Measurements from ENCODE around the gene KCNG2.

The KCNG2 gene

DNA sequence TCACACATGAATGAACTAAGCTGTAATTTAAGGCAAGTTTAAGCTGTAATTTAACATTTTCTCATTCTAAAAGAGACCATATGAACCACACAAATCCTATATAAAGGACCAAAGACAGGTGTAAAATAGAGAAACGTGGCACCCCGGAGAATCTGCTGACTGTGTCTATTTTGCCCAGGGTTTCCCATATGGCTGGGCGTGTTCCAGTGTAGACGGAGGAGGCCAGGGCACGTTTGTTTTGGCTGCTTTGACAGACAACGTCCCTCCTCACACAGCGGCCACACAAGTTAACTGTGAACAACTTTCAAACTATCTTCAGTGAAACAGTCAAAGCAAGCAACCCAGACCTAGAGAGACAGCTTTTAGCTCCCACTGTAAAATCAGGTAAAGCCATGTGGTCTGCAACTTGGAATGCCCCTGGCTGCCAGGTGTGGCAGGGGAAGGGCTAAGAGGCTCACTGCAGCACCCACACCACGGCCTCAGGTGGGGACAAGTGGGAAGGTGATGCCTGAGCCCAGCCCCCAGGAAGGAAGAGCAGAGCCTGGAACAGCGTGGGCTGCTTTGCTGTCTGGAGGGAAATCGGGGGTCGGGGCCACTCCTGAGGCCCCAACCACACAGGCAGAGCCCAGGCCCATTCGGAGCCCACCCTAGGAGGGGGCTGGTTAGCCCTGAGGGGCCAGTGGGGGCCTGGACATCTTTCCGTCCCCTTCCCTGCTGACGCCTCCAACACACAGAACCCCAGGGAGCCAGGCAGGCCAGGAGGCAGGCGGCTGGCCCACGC lies 113.0 kb downstream of the KCNG2 start:
- TF ChIP-seq, protein P1, sequence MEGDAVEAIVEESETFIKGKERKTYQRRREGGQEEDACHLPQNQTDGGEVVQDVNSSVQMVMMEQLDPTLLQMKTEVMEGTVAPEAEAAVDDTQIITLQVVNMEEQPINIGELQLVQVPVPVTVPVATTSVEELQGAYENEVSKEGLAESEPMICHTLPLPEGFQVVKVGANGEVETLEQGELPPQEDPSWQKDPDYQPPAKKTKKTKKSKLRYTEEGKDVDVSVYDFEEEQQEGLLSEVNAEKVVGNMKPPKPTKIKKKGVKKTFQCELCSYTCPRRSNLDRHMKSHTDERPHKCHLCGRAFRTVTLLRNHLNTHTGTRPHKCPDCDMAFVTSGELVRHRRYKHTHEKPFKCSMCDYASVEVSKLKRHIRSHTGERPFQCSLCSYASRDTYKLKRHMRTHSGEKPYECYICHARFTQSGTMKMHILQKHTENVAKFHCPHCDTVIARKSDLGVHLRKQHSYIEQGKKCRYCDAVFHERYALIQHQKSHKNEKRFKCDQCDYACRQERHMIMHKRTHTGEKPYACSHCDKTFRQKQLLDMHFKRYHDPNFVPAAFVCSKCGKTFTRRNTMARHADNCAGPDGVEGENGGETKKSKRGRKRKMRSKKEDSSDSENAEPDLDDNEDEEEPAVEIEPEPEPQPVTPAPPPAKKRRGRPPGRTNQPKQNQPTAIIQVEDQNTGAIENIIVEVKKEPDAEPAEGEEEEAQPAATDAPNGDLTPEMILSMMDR (conservative IDR thresholded peaks at IDR 0.05; ENCODE audit: low read depth, low read length), result no peak
- Histone ChIP-seq H3K27ac (no peak overlapping the region), H3K4me3 (IDR thresholded peaks at IDR 0.05; ENCODE audit: insufficient read depth, low read depth, low read length) (no peak overlapping the region), H3K79me2 (ENCODE audit: insufficient read depth, low read depth) (no peaks in the 10 kb centered on the region), H3K36me3 (ENCODE audit: insufficient read depth) (no peaks in the 10 kb centered on the region), H4K20me1 (ENCODE audit: insufficient read depth) (no peaks in the 10 kb centered on the region), H3K27me3 (ENCODE audit: insufficient read depth, low read depth) (no peaks in the 10 kb centered on the region), H3K9ac (no peak overlapping the region), H3K4me2 (no peak overlapping the region), H2AFZ (ENCODE audit: low read depth) (no peak overlapping the region), H3K4me1 (ENCODE audit: low read depth, poor library complexity, severe bottlenecking) (no peaks in the 10 kb centered on the region)

DNA sequence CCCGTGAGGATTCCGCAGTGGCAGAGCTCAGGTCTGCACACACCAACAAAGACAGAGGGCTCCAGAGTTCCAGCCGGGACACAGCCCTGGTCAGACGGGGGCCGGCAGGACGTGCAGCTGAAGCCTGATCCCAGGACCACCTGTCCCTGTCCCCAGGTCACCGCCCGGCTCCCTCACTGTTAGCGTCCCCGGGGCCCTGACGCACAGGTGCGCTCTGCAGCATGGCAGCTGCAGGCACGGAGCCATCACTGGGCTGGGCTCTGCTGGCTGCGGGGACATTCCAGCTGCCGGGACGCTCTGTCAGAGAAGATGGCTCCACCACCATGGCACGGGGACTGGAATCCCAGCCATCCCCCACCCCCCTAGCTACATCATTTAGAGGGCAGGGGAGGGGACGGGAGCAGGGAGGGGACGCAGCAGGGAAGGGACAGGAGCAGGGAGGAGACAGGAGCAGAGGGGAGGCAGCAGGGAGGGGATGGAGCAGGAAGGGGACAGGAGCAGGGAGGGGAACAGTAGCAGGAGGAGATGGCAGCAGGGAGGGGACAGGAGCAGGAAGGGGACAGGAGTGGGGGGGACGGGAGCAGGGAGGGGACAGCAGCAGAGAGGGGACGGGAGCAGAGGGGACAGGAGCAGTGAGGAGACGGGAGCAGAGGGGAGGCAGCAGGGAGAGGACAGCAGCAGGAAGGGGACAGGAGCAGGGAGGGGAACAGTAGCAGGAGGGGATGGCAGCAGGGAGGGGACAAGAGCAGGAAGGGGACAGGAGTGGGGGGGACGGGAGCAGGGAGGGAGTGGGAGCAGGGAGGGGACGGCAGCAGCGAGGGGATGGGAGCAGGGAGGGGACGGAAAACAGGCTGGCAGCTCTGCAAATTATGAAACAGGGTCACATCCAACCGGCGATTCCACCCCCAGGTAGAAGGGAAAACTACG lies 113.9 kb downstream of the KCNG2 start:
- H3K79me2 ChIP-seq (ENCODE audit: insufficient read depth, low read depth), result no peaks in the 10 kb centered on the region
- TF ChIP-seq, protein P1 (conservative IDR thresholded peaks at IDR 0.05; ENCODE audit: low read depth, low read length), result no peak
- H3K4me1 ChIP-seq (ENCODE audit: low read depth, poor library complexity, severe bottlenecking), result no peaks in the 10 kb centered on the region
- H3K36me3 ChIP-seq (ENCODE audit: insufficient read depth), result no peaks in the 10 kb centered on the region
- no peak overlapping the region for H3K4me3 ChIP-seq (IDR thresholded peaks at IDR 0.05; ENCODE audit: insufficient read depth, low read depth, low read length)
- H4K20me1 ChIP-seq (ENCODE audit: insufficient read depth), result no peaks in the 10 kb centered on the region
- no peak overlapping the region for H2AFZ ChIP-seq (ENCODE audit: low read depth)
- no peak overlapping the region for H3K9ac ChIP-seq
- H3K4me2 ChIP-seq, result no peak overlapping the region
- no peak overlapping the region for H3K27ac ChIP-seq
- no peaks in the 10 kb centered on the region for H3K27me3 ChIP-seq (ENCODE audit: insufficient read depth, low read depth)

DNA sequence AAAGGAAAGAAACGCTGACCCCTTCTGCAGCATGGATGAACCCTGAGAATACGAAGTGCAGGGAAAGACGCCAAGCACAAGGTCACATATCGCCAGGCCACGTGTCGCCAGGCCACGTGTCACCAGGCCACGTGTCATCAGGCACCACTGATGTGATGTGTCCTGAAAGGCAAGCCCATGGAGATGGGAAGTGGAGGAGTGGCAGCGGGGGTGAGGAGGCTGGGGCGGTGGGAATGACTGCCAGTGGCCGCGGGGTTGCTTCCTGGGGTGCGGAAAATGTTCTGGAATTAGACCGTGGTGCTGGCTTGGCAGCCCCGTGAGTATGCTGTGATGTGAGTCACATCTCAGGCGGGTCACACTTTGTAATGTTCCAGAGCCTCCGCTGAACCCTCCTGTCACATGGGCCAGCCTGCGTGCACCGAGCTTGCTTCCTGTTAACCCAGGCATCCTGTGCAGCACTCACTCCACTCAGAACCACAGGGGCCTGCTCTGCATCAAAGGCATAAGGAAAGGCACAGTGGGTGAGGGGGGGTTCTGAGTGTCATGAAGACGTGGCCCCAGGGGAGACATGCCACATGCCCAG lies 114.8 kb downstream of the KCNG2 start:
- no peaks in the 10 kb centered on the region for H3K36me3 ChIP-seq (ENCODE audit: insufficient read depth)
- no peak overlapping the region for H3K9ac ChIP-seq
- H4K20me1 ChIP-seq (ENCODE audit: insufficient read depth), result no peaks in the 10 kb centered on the region
- H3K4me1 ChIP-seq (ENCODE audit: low read depth, poor library complexity, severe bottlenecking), result no peaks in the 10 kb centered on the region
- H3K27me3 ChIP-seq (ENCODE audit: insufficient read depth, low read depth), result no peaks in the 10 kb centered on the region
- H3K4me2 ChIP-seq, result no peak overlapping the region
- H2AFZ ChIP-seq (ENCODE audit: low read depth), result no peak overlapping the region
- no peak overlapping the region for H3K27ac ChIP-seq
- no peak overlapping the region for H3K4me3 ChIP-seq (IDR thresholded peaks at IDR 0.05; ENCODE audit: insufficient read depth, low read depth, low read length)
- no peaks in the 10 kb centered on the region for H3K79me2 ChIP-seq (ENCODE audit: insufficient read depth, low read depth)
- TF ChIP-seq, protein P1 (conservative IDR thresholded peaks at IDR 0.05; ENCODE audit: low read depth, low read length), result no peak

DNA sequence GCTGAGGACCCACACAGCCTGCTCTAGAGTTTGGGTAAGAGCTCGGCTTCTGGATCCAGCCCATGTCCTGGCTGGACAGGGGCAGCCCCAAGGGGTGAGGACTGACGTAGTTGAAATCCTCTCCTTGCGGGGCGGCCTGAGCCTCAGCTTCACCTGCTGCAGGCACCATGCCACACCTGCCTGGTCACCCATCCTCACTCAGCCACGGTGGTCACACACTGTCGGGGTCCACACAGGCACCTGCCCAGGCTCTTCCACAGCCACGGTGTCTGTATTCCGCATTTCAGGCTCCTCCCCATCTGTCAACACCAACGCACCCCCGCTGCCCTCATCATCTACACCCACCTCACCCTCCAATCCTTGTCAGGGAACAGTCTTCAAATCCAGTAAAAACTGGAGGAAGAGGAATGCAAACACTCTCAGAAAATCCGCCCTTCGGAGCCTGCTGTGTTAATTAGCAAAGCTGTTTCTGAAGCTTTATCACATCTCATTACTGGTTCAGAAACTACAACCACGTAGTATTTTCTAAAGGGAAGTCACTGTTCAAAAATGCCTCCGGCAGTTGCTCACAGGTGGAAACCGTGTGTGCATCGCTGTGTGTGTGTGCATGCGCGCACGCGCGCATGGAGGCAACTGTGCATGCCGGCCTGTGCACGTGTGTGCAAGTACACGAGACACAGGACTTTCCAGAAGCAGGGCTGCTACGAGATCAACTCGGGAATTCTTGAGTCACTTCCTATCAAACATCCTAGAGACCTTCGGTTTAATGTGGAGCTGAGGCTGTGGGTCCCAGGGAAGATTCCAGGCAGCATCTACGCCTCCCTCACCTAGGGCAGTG lies 115.5 kb downstream of the KCNG2 start:
- Histone ChIP-seq H4K20me1 (ENCODE audit: insufficient read depth) (no peaks in the 10 kb centered on the region), H3K27me3 (ENCODE audit: insufficient read depth, low read depth) (no peaks in the 10 kb centered on the region), H3K36me3 (ENCODE audit: insufficient read depth) (no peaks in the 10 kb centered on the region), H3K4me2 (no peak overlapping the region), H3K79me2 (ENCODE audit: insufficient read depth, low read depth) (no peaks in the 10 kb centered on the region), H3K9ac (no peak overlapping the region), H3K4me1 (ENCODE audit: low read depth, poor library complexity, severe bottlenecking) (no peaks in the 10 kb centered on the region), H3K4me3 (IDR thresholded peaks at IDR 0.05; ENCODE audit: insufficient read depth, low read depth, low read length) (no peak overlapping the region), H3K27ac (no peak overlapping the region), H2AFZ (ENCODE audit: low read depth) (no peak overlapping the region)
- TF ChIP-seq, protein P1 (conservative IDR thresholded peaks at IDR 0.05; ENCODE audit: low read depth, low read length), result no peak

Measured in KMS-11 (cell line).